OCI-LY3 (cell line): ENCODE results near the gene HMGN4.

Experiments used
- EZH2phosphoT487 ChIP-seq: fragments of 200-600 bp; shearing (Covaris generic); IDR thresholded peaks from 2 replicates; pipeline ENCODE4 v1.6.1; 2018; ENCODE audit warnings: antibody characterized with exemption, mixed run types, low read depth
- TF ChIP-seq, protein P1 (sequence below): fragments of 200-600, 300-600 bp; sonication (generic); IDR thresholded peaks from 2 replicates; pipeline ENCODE4 v1.5.1; 2014; ENCODE audit warnings: antibody characterized with exemption, low read length, low read depth

- TF ChIP-seq, protein P1, sequence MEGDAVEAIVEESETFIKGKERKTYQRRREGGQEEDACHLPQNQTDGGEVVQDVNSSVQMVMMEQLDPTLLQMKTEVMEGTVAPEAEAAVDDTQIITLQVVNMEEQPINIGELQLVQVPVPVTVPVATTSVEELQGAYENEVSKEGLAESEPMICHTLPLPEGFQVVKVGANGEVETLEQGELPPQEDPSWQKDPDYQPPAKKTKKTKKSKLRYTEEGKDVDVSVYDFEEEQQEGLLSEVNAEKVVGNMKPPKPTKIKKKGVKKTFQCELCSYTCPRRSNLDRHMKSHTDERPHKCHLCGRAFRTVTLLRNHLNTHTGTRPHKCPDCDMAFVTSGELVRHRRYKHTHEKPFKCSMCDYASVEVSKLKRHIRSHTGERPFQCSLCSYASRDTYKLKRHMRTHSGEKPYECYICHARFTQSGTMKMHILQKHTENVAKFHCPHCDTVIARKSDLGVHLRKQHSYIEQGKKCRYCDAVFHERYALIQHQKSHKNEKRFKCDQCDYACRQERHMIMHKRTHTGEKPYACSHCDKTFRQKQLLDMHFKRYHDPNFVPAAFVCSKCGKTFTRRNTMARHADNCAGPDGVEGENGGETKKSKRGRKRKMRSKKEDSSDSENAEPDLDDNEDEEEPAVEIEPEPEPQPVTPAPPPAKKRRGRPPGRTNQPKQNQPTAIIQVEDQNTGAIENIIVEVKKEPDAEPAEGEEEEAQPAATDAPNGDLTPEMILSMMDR, result no peak
- TF ChIP-seq EZH2phosphoT487, result no peak
These were observed 8.0 kb upstream of the HMGN4 start for GRCh38 chr6:26530203-26530602.
